HepG2 (cell line): Measurements from ENCODE around the gene SP9. TPM values are rescaled to one million over a fixed set of nuclear protein-coding genes. Genes with fewer than 3 reads are reported as not detected.

Source experiments
- ATAC-seq: fragments of 200-7000 bp; cut with Tn5 transposase; 3 replicates; pipeline ENCODE4 v1.9.1; 2020; ENCODE audit warnings: mild to moderate bottlenecking, moderate library complexity
- BruUV-seq: library from RNA; stranded (reverse); fragments of 400-500 nt; replicated peaks from 2 replicates; lab custom pipeline; 2021; lab: Mats Ljungman, UMichigan
- CTCF ChIA-PET: fragments of 300-600 bp; formaldehyde crosslinking; extraction: SDS; loops from one replicate; lab custom pipeline; 2021; ENCODE audit warnings: low total read pairs, inconsistent platforms, low intra/inter-chr PET ratio; lab: Yijun Ruan, JAX
- POLR2A ChIA-PET: fragments of 350-600 bp; sonication (Branson Sonifier 250); formaldehyde crosslinking; loops from one replicate; lab custom pipeline; 2020; ENCODE audit warnings: antibody characterized with exemption, inconsistent platforms; lab: Yijun Ruan, JAX
- DNase-seq: peaks from one replicate; pipeline ENCODE4 v3.0.0-alpha.2; 2015; ENCODE audit warnings: low spot score
- FAIRE-seq: peaks from 3 replicates; lab custom pipeline; 2011; peaks lifted over from hg19 to GRCh38; lab: Jason Lieb, UNC
- H2AFZ ChIP-seq: one replicate; pipeline ENCODE4 v1.6.1; 2011; ENCODE audit warnings: low read length, inconsistent platforms
- H3K27ac ChIP-seq: fragments of 300-600 bp; 3 replicates; pipeline ENCODE4 v1.8.0; 2011; ENCODE audit warnings: mixed run types, mild to moderate bottlenecking, mixed read lengths, low read length, inconsistent platforms; ENCODE audit not compliant: insufficient read depth; ENCODE audit errors: extremely low read length
- H3K27me3 ChIP-seq, 2 experiments: fragments of 200-600 bp in 1 of 2; 2 replicates in 1 of 2; 3 replicates in 1 of 2; pipeline versions ENCODE4 v1.6.0 to v1.8.0; 2011; ENCODE audit warnings: low read length in 2 of 2, mild to moderate bottlenecking in 2 of 2, moderate library complexity in 2 of 2, inconsistent platforms in 1 of 2; ENCODE audit not compliant: insufficient read depth in 2 of 2, control insufficient read depth in 1 of 2
- H3K36me3 ChIP-seq, 2 experiments: fragments of 200-600 bp in 1 of 2; replicated peaks in 1 of 2; 2 replicates in 1 of 2; 3 replicates in 1 of 2; pipeline versions ENCODE4 v1.5.1 to v1.8.0; 2011; ENCODE audit warnings: low read length in 2 of 2, inconsistent platforms in 1 of 2; ENCODE audit not compliant: insufficient read depth in 2 of 2, control insufficient read depth in 1 of 2
- H3K4me1 ChIP-seq: 2 replicates; pipeline ENCODE4 v1.5.1; 2012; ENCODE audit warnings: low read length, inconsistent platforms; ENCODE audit not compliant: insufficient read depth
- H3K4me2 ChIP-seq: 2 replicates; pipeline ENCODE4 v1.6.0; 2011; ENCODE audit warnings: low read depth, low read length, inconsistent platforms
- H3K4me3 ChIP-seq, 3 experiments: fragments of 200-600 bp in 1 of 3; sonication (generic), shearing (Covaris generic) in 1 of 3; replicated peaks in 1 of 3; 2 replicates each; pipeline ENCODE4 v1.5.1; 2011 to 2016; ENCODE audit warnings: low read length in 3 of 3, inconsistent platforms in 2 of 3, low read depth in 2 of 3, mild to moderate bottlenecking in 2 of 3, control low read depth in 1 of 3, mixed read lengths in 1 of 3; ENCODE audit not compliant: insufficient read depth in 1 of 3
- H3K79me2 ChIP-seq: one replicate; pipeline ENCODE4 v1.6.1; 2011; ENCODE audit warnings: low read length, inconsistent platforms; ENCODE audit not compliant: insufficient read depth
- H3K9ac ChIP-seq: 2 replicates; pipeline ENCODE4 v1.6.0; 2011; ENCODE audit warnings: mild to moderate bottlenecking, low read depth, low read length, inconsistent platforms; ENCODE audit not compliant: insufficient read depth
- H3K9me3 ChIP-seq: 2 replicates; pipeline ENCODE4 v1.5.1; 2012; ENCODE audit warnings: mild to moderate bottlenecking, low read length
- H4K20me1 ChIP-seq: 2 replicates; pipeline ENCODE4 v1.6.0; 2011; ENCODE audit warnings: inconsistent platforms, mild to moderate bottlenecking, low read length, moderate library complexity; ENCODE audit not compliant: insufficient read depth
- ARHGAP35 ChIP-seq: sonication (generic); formaldehyde crosslinking; IDR thresholded peaks from 2 replicates; pipeline ENCODE4 v1.9.0; 2022; ENCODE audit warnings: mild to moderate bottlenecking, inconsistent platforms, moderate library complexity, missing genetic modification reagents, borderline replicate concordance
- ARNTL ChIP-seq: sonication (generic); formaldehyde crosslinking; IDR thresholded peaks from 2 replicates; pipeline ENCODE4 v1.4.0; 2020; ENCODE audit warnings: mild to moderate bottlenecking, missing genetic modification reagents
- ATF6 ChIP-seq: sonication (generic); formaldehyde crosslinking; conservative IDR thresholded peaks from 2 replicates; pipeline ENCODE4 v1.4.0; 2020; ENCODE audit warnings: missing genetic modification reagents
- CHD4 ChIP-seq: fragments of 200-600 bp; sonication (generic); IDR thresholded peaks from 2 replicates; pipeline ENCODE4 v1.7.0; 2017; ENCODE audit warnings: mild to moderate bottlenecking, low read length, borderline replicate concordance
- KLF6 ChIP-seq: IDR thresholded peaks from 2 replicates; pipeline ENCODE4 v1.8.0; 2016; ENCODE audit warnings: missing biosample characterization, missing genetic modification reagents
- LBX2 ChIP-seq: sonication (generic); formaldehyde crosslinking; IDR thresholded peaks from 2 replicates; pipeline ENCODE4 v1.5.0; 2020; ENCODE audit warnings: missing genetic modification reagents, mild to moderate bottlenecking, borderline replicate concordance
- NCOA1 ChIP-seq: sonication (generic); formaldehyde crosslinking; IDR thresholded peaks from 2 replicates; pipeline ENCODE4 v1.9.0; 2021; ENCODE audit warnings: missing genetic modification reagents
- NFE2 ChIP-seq: sonication (generic); formaldehyde crosslinking; IDR thresholded peaks from 2 replicates; pipeline ENCODE4 v1.4.0; 2020; ENCODE audit warnings: missing genetic modification reagents
- PBX2 ChIP-seq: IDR thresholded peaks from 2 replicates; pipeline ENCODE4 v1.6.1; 2016; ENCODE audit warnings: control low read depth
- PHF20 ChIP-seq: sonication (generic); formaldehyde crosslinking; IDR thresholded peaks from 2 replicates; pipeline ENCODE4 v1.5.0; 2020; ENCODE audit warnings: mild to moderate bottlenecking, missing genetic modification reagents
- RBM39 ChIP-seq: fragments of 200-400 bp; formaldehyde crosslinking; IDR thresholded peaks from one replicate; pipeline ENCODE4 v1.6.1; 2018; ENCODE audit warnings: antibody characterized with exemption, mild to moderate bottlenecking, low read depth, low read length; ENCODE audit not compliant: poor library complexity, severe bottlenecking
- SMYD3 ChIP-seq: sonication (generic); formaldehyde crosslinking; IDR thresholded peaks from 2 replicates; pipeline ENCODE4 v1.8.1; 2023; ENCODE audit warnings: mild to moderate bottlenecking, missing genetic modification reagents
- ZBTB3 ChIP-seq: sonication (generic); formaldehyde crosslinking; IDR thresholded peaks from 2 replicates; pipeline ENCODE4 v1.4.0; 2020; ENCODE audit warnings: low read depth, mild to moderate bottlenecking, moderate library complexity, missing genetic modification reagents, borderline replicate concordance
- ZNF12 ChIP-seq: sonication (generic); formaldehyde crosslinking; IDR thresholded peaks from 2 replicates; pipeline ENCODE4 v1.5.0; 2020; ENCODE audit warnings: missing genetic modification reagents
- ZNF547 ChIP-seq: sonication (generic); formaldehyde crosslinking; IDR thresholded peaks from 2 replicates; pipeline ENCODE4 v1.5.1; 2020; ENCODE audit warnings: mild to moderate bottlenecking, missing genetic modification reagents
- ZNF549 ChIP-seq: sonication (generic); formaldehyde crosslinking; IDR thresholded peaks from 2 replicates; pipeline ENCODE4 v1.5.0; 2020; ENCODE audit warnings: missing genetic modification reagents
- ZNF563 ChIP-seq: sonication (generic); formaldehyde crosslinking; IDR thresholded peaks from 2 replicates; pipeline ENCODE4 v1.8.0; 2022; ENCODE audit warnings: mild to moderate bottlenecking, moderate library complexity, missing genetic modification reagents
- WGBS: methylation state at CpG from one replicate; pipeline ENCODE4 v1.1.6; 2017; ENCODE audit warnings: low lambda C conversion rate; 5-methylcytosine and 5-hydroxymethylcytosine counted together
- in situ Hi-C: cut with HindIII; loops from 2 replicates; pipeline ENCODE4 v1.10.0; 2017; ENCODE audit warnings: low pct_unique_long_range_greater_than_20kb; ENCODE audit not compliant: extremely low pct_ligation_motif_present
- intact Hi-C: fragments of 100-400 bp; cut with micrococcal nuclease; formaldehyde crosslinking; loops from one replicate; pipeline ENCODE4 v1.10.0; 2022; ENCODE audit not compliant: unreplicated experiment
- polyA plus RNA-seq, 8 experiments: library from polyadenylated mRNA; depleted of rRNA in 3 of 8; stranded (reverse) in 7 of 8; unstranded in 1 of 8; fragments of >200 nt; fragmentation: Illumina TruSeq in 4 of 8; extraction: Trizol in 4 of 8; gene quantifications; 2 replicates each; pipeline versions ENCODE4 v1.2.1 to v1.2.3, GENCODE V29; 2011 to 2016; ENCODE audit warnings: low read depth in 4 of 8, missing spikeins in 1 of 8, mixed read lengths in 1 of 8; ENCODE audit not compliant: insufficient read depth in 1 of 8
- total RNA-seq, 5 experiments: library from RNA; depleted of rRNA; stranded (reverse); fragments of >200 nt; fragmentation: Illumina TruSeq; extraction: Trizol; gene quantifications; 2 replicates each; pipeline ENCODE4 v1.2.3, GENCODE V29; 2016; ENCODE audit warnings: low read depth in 1 of 5

Gene SP9
- total and polyA plus RNA-seq, 2 of the 13 experiments (the other 11 are each of a cell fraction or from before 2014, with no cell fraction given), result not detected

DNA sequence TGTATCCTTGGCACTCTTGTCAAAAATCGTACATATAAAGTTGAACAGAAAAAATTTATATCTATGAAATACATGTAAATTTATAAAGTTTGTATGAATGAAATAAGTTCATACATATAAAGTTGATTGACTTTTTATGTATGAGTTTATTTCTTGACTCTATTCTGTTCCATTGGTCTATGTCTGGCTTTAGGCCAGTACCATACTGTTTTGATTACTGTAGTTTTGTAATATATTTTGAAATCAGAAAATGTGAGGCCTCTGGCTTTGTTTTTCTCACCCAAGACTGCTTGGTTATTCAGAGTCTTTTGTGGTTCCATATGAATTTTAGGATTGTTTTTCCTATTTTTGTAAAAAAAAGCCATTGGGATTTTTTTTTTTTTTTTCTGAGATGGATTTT lies 41.8 kb upstream of the SP9 start:
- ChIA-PET CTCF (no interaction called here), POLR2A (no interaction called here)
- no peaks in the 10 kb centered on the region for H4K20me1 ChIP-seq
- no peak overlapping the region for H2AFZ ChIP-seq
- BruUV-seq, result no TSS peak
- no peaks in the 10 kb centered on the region for H3K27me3 ChIP-seq
- DNase-seq, result no peak
- no peaks in the 10 kb centered on the region for H3K36me3 ChIP-seq
- no peak for ATAC-seq
- in situ Hi-C loops (no loop called here), intact Hi-C loops (no loop called here)
- H3K4me3 ChIP-seq, result no peak overlapping the region
- no peaks in the 10 kb centered on the region; the same call in 1 of the 2 replicates for H3K9me3 ChIP-seq
- FAIRE-seq, result no peak
- H3K9ac ChIP-seq, result no peak overlapping the region
- TF ChIP-seq LBX2 (CRISPR knock-in tag) (no peak), ZNF547 (CRISPR knock-in tag) (no peak), KLF6 (CRISPR knock-in tag) (no peak), NFE2 (CRISPR knock-in tag) (no peak), SMYD3 (no peak), ZNF12 (CRISPR knock-in tag) (no peak), PHF20 (CRISPR knock-in tag) (no peak), RBM39 (no peak), ZBTB3 (CRISPR knock-in tag) (no peak), ATF6 (CRISPR knock-in tag) (no peak), ARNTL (CRISPR knock-in tag) (no peak), ZNF549 (CRISPR knock-in tag) (no peak), PBX2 (CRISPR knock-in tag) (no peak), NCOA1 (CRISPR knock-in tag) (no peak), CHD4 (no peak), ZNF563 (no peak), ARHGAP35 (CRISPR knock-in tag) (no peak)
- H3K4me1 ChIP-seq, result no peaks in the 10 kb centered on the region
- H3K27ac ChIP-seq, result no peak overlapping the region
- 8% methylated on average over 1 of the region's 1 CpG for WGBS
- no peaks in the 10 kb centered on the region for H3K79me2 ChIP-seq
- H3K4me2 ChIP-seq, result no peak overlapping the region
